OCI-M1 (cell line): ENCODE measurements around the gene PTPRF.
"Not testable (repeated sequence)": the region's sequence is repeated elsewhere in the genome, so short reads cannot be mapped to it uniquely, and the experiment has no call there.

ENCODE experiments used
- DNase-seq: peaks from one replicate; lab custom pipeline; 2025; lab: John Stamatoyannopoulos, UW

PTPRF gene

GRCh38 chr1:43634721-43635120 is 104.0 kb downstream of the PTPRF start:
- DNase-seq, result no peak

- DNase-seq, result no peak
These were observed 105.4 kb downstream of the PTPRF start for GRCh38 chr1:43636006-43636641.

DNA sequence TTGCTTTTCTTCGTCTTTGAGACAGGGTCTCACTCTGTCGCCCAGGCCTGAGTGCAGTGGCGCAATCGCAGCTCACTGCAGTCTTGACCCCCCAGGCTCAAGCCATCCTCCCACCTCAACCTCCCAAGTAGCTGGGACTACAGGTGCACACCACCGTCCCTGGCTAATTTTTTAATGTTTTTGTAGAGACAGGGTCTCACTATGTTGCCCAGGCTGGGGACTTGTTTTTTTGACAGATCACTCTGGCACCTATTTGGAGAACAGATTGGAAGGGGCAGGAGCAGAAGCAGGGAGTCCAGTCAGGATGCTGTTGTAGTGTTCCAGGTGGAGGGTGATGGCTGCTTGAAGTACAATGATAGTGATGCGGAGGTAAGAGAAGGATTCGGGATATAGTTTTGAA is 106.6 kb downstream of the PTPRF start:
- no peak for DNase-seq

DNA sequence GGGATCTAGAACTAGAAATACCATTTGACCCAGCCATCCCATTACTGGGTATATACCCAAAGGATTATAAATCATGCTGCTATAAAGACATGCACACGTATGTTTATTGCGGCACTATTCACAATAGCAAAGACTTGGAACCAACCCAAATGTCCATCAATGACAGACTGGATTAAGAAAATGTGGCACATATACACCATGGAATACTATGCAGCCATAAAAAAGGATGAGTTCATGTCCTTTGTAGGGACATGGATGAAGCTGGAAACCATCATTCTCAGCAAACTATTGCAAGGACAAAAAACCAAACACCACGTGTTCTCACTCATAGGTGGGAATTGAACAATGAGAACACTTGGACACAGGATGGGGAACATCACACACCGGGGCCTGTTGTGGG is 107.7 kb downstream of the PTPRF start:
- not testable (repeated sequence) for DNase-seq

DNA sequence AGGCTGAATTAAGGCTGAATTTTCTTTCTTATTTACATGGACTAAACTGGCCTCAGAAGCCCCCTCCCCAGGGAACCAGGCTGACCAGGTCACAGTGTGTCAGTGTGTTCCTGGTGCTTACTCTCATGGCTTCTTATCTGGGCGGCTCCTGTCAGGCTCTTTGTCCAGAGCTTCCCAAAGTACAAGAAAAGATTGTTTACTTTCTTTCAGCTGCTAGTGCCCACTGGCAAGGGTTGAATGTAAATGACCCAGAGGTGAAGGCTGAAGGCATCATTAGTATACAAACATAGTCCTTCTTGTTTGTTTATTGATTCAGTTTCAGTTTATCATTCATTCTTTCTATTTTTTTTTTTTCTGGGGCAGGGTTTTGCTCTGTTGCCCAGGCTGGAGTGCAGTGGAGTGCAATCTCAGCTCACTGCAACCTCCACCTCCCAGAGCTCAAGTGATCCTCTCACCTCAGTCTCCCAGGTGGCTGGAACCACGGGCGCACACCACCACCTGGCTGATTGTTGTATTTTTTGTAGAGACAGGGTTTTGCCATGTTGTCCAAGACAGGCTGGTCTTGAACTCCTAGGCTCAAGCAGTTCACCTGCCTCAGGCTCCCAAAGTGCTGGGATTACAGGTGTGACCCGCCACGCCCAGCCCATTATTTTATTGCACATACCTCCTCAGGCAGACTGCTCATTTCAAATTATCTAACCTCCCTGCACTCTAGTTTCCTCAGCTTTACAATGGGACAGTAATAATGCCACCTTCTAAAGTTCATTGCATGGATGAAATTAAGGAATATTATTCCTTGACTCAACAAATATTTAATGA is 109.5 kb downstream of the PTPRF start:
- no peak for DNase-seq

DNA sequence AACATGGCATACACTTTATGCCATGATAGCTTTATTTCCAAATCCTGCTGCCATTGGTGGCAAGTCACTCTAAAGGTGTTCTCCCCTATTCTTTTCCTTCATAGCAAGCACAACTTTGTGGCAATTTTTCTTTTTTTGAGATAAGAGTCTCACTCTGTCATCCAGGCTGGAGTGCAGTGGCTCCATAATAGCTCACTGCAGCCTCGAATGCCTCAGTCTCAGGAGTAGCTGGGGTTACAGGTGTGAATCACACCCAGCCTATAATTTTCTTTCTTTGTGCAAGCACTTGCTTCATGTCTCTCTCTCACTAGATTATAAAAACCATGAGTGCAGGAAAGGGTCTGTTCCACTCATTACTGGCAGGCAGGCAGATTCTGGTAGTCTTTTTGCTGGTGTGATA is 113.9 kb downstream of the PTPRF start:
- no peak for DNase-seq

- no peak for DNase-seq
These were observed 114.8 kb downstream of the PTPRF start for GRCh38 chr1:43645461-43645860.

DNA sequence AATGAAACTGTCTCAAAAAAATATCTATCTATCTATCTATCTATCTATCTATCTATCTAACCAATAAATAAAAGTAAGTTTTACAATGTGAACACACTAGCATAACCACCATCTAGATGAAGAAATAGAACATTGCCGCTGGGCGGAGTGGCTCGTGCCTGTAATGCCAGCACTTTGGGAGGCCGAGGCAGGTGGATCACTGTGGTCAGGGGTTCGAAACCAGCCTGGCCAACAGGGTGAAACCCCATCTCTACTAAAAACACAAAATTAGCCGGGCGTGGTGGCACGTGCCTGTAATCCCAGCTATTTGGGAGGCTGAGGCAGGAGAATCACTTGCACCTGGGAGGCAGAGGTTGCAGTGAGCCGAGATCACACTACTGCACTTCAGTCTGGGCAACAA is 116.6 kb downstream of the PTPRF start:
- not testable (repeated sequence) for DNase-seq

DNA sequence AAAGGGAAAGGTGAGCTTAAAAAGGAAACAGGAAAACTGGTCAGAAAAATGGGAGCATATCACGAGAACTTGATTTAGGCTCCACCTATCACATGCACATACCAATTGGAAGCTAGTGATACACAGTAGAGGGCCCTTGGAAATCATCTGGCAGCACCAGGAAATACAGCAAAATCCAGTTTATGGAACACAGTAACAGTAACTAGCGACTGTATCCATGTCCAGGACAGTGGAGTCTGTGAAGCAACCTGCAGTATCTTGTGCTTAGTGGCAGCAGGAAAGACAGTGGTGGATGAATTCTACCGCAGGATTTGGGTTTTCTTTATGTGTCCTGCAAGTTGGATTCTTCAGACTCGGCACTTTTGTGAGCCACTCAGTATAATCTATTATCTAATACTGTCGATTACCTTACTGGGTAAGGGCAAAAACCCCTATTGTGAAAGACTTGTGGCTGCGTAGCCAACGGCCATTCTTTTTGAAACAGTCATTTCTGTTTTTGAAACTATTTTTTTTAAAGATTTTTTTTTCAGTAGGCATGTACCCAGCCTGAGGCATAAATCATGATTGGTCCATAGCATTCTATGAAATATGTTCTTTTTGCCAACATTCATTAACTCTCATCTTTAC is 117.7 kb downstream of the PTPRF start:
- peak; percentile 19 for DNase-seq

GRCh38 chr1:43648876-43649477 is 118.3 kb downstream of the PTPRF start:
- no peak for DNase-seq

GRCh38 chr1:43650310-43651085 is 119.8 kb downstream of the PTPRF start:
- peak; percentile 98 for DNase-seq

GRCh38 chr1:43651188-43651587 is 120.5 kb downstream of the PTPRF start:
- DNase-seq, result peak; percentile 27

- DNase-seq, result no peak
These were observed 121.2 kb downstream of the PTPRF start for GRCh38 chr1:43651902-43652301.

GRCh38 chr1:43653339-43653738 is 122.7 kb downstream of the PTPRF start:
- DNase-seq, result peak; percentile 79

- DNase-seq, result peak; percentile 89
These were observed 123.2 kb downstream of the PTPRF start for GRCh38 chr1:43653893-43654292.

GRCh38 chr1:43655953-43656352 is 125.3 kb downstream of the PTPRF start:
- DNase-seq, result no peak

- DNase-seq, result no peak
These were observed 128.8 kb downstream of the PTPRF start for GRCh38 chr1:43659212-43660166.

DNA sequence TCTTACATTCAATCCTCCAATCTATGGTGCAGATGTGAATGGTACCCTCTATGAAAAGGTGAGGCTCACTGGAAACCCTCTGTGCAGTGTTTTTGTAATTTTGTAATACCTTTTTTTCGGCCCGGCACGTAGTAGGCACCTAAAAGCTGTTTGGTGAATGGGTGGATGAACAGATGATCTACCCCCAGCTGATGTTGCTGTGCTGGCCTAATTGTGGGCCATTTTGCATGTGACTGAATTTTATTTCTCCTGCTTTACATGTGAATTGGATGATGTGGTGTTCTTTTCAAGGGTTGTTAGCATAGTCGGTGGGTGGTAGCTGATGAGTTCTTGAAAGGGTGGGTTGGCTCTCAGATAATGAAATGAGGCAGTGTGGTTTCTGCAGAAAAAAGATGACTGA is 129.7 kb downstream of the PTPRF start:
- no peak for DNase-seq

- DNase-seq, result no peak
These were observed 133.7 kb downstream of the PTPRF start for GRCh38 chr1:43664369-43664768.

DNA sequence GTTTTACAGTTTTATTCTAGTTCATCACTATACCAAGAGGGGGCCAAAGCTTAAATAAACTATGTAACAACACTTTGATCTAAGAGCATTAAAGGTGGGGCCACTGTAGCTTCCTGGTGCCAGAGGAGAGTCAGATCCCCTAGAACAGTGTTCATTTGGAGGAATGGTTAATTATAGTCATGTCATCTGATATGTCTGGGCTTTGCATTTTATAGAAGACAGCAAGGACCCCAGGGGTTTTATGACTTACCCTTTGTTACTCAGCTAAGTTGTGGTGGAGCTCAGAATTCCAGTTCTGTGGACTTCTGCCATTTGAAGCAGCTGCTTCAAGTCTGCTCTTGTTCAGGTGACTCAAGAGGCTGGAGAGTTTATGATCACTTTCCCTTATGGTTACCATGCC is 135.9 kb downstream of the PTPRF start:
- DNase-seq, result no peak

DNA sequence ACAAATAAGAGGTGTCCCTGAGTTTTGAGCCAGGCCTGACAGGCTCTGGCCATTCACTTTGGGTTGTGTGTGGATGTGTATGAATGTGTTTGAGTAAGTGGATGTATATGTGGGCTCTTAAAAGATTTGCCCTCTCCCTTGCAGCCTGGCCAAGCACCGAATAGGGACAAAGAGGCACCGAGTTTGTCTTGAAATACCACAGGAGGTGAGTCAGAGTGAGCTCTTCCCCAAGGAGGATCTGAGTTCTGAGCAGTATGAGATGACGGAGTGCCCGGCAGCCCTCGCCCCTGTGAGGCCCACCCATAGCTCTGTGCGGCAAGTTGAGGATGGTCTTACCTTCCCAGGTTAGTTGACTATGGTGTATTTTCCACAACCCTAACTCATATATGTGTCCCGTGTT is 138.3 kb downstream of the PTPRF start:
- no peak for DNase-seq
